MCF 10A (cell line): ENCODE results near the gene CTDSP1. TPM values are rescaled to one million over a fixed set of nuclear protein-coding genes. Genes with fewer than 3 reads are reported as not detected.

Source experiments
- BruUV-seq: library from RNA; stranded (reverse); fragments of 400-500 nt; replicated peaks from 2 replicates; lab custom pipeline; 2021; lab: Mats Ljungman, UMichigan
- CTCF ChIA-PET: fragments of 300-600 bp; sonication (Branson Sonifier 250); formaldehyde crosslinking; extraction: SDS; loops from one replicate; lab custom pipeline; 2021; ENCODE audit warnings: antibody characterized with exemption, inconsistent platforms; lab: Yijun Ruan, JAX
- POLR2A ChIA-PET: fragments of 300-600, 350-650 bp; sonication (Branson Sonifier 250); formaldehyde crosslinking; extraction: SDS; loops from one replicate; lab custom pipeline; 2020; ENCODE audit warnings: antibody characterized with exemption, inconsistent platforms; lab: Yijun Ruan, JAX
- DNase-seq: peaks from one replicate; pipeline ENCODE4 v3.0.0-alpha.2; 2018; ENCODE audit not compliant: unreplicated experiment
- H3K27ac Mint-ChIP-seq: one replicate; pipeline ENCODE4 v1.8.0; 2022; ENCODE audit warnings: mild to moderate bottlenecking, low read depth, mixed read lengths; ENCODE audit not compliant: unreplicated experiment
- H3K27me3 Mint-ChIP-seq: one replicate; pipeline ENCODE4 v1.8.0; 2022; ENCODE audit warnings: mixed read lengths; ENCODE audit not compliant: insufficient read depth, unreplicated experiment
- H3K36me3 Mint-ChIP-seq: one replicate; pipeline ENCODE4 v1.8.0; 2022; ENCODE audit warnings: mild to moderate bottlenecking, moderate library complexity, mixed read lengths; ENCODE audit not compliant: insufficient read depth, unreplicated experiment
- H3K4me1 Mint-ChIP-seq: one replicate; pipeline ENCODE4 v1.8.0; 2022; ENCODE audit warnings: mixed read lengths; ENCODE audit not compliant: insufficient read depth, unreplicated experiment
- H3K4me3 Mint-ChIP-seq: one replicate; pipeline ENCODE4 v1.8.0; 2022; ENCODE audit warnings: mild to moderate bottlenecking, moderate library complexity, mixed read lengths; ENCODE audit not compliant: unreplicated experiment
- H3K9me3 Mint-ChIP-seq: one replicate; pipeline ENCODE4 v1.8.0; 2022; ENCODE audit warnings: mixed read lengths; ENCODE audit not compliant: unreplicated experiment
- intact Hi-C: fragments of 100-400 bp; cut with micrococcal nuclease; formaldehyde crosslinking; loops from 2 replicates; pipeline ENCODE4 v1.14.1; 2022
- total RNA-seq: library from RNA; stranded (reverse); gene quantifications from 2 replicates; pipeline ENCODE4 v1.2.3, GENCODE V29; 2022
- TF ChIP-seq, protein P1 (sequence below): fragments of 200-600 bp; IDR thresholded peaks from one replicate; pipeline ENCODE4 v1.8.0; 2022; ENCODE audit warnings: antibody characterized with exemption, mild to moderate bottlenecking; ENCODE audit not compliant: unreplicated experiment

Gene CTDSP1
- total RNA-seq, 1 experiment from 2014 or later, result 72.3 TPM

GRCh38 chr2:218382785-218383184 lies 16.9 kb upstream of the CTDSP1 start:
- POLR2A ChIA-PET, result interaction anchor here (0.8 kb wide), 1 partner anchor 79 kb away, joined by 5 read pairs; no protein-coding TSS in a partner anchor
- Mint-ChIP-seq H3K27ac (no peak overlapping the region), H3K4me3 (no peak overlapping the region), H3K9me3 (no peaks in the 10 kb centered on the region), H3K36me3 (no peaks in the 10 kb centered on the region), H3K27me3 (no peaks in the 10 kb centered on the region), H3K4me1 (peaks cover 10% of the 10 kb centered on the region)
- TF ChIP-seq, protein P1, sequence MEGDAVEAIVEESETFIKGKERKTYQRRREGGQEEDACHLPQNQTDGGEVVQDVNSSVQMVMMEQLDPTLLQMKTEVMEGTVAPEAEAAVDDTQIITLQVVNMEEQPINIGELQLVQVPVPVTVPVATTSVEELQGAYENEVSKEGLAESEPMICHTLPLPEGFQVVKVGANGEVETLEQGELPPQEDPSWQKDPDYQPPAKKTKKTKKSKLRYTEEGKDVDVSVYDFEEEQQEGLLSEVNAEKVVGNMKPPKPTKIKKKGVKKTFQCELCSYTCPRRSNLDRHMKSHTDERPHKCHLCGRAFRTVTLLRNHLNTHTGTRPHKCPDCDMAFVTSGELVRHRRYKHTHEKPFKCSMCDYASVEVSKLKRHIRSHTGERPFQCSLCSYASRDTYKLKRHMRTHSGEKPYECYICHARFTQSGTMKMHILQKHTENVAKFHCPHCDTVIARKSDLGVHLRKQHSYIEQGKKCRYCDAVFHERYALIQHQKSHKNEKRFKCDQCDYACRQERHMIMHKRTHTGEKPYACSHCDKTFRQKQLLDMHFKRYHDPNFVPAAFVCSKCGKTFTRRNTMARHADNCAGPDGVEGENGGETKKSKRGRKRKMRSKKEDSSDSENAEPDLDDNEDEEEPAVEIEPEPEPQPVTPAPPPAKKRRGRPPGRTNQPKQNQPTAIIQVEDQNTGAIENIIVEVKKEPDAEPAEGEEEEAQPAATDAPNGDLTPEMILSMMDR, result no peak
- intact Hi-C loops, result no loop called here
- CTCF ChIA-PET, result interaction anchor here (0.7 to 1.2 kb wide), 3 partner anchors 9 to 107 kb away, joined by 3 to 4 read pairs (median 3); no protein-coding TSS in a partner anchor
- no TSS peak for BruUV-seq
- DNase-seq, result no peak

DNA sequence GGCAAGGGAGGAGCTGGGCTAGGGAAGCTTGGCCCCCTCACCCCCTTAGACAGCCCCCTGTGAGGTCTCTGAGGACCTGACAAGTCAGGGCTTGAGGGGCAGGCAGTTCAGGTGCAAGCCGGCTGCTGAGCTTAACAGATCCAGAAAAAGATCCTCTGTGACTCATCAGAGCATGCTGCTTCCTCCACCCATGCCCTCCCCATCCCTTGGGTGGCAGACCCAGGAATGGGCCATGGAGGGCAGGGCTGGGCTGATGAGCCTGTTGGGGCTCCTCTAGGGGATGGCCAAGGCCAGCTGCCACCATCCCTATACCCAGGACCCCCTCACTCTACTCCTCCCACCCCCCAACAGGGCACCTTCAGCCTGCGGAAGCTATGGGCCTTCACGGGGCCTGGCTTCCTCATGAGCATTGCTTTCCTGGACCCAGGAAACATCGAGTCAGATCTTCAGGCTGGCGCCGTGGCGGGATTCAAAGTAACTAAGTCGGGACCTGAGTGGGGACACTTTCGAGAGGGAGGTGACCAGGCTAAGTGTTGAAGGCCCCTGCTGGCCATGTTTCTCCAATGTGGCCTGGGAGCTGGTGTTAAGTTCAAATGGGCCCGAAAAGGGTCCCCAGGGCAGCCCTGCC lies 15.7 kb upstream of the CTDSP1 start:
- Mint-ChIP-seq H3K4me1 (peaks cover 10% of the 10 kb centered on the region), H3K4me3 (no peak overlapping the region), H3K27ac (no peak overlapping the region), H3K27me3 (no peaks in the 10 kb centered on the region), H3K9me3 (no peaks in the 10 kb centered on the region), H3K36me3 (no peaks in the 10 kb centered on the region)
- BruUV-seq, result no TSS peak
- DNase-seq, result peak; percentile 48
- TF ChIP-seq, protein P1, result no peak
- ChIA-PET CTCF (interaction anchor here (0.6 to 2.6 kb wide), 7 partner anchors 9 to 109 kb away, joined by 3 to 10 read pairs (median 3); no protein-coding TSS in a partner anchor), POLR2A (interaction anchor here (0.6 to 1.0 kb wide), 4 partner anchors 8 to 1285 kb away, joined by 3 to 7 read pairs (median 3); partner anchors contain the start of genes AAMP and PNKD)
- intact Hi-C loops, result no loop called here

GRCh38 chr2:218384975-218385374 lies 14.7 kb upstream of the CTDSP1 start:
- Mint-ChIP-seq H3K27me3 (no peaks in the 10 kb centered on the region), H3K36me3 (no peaks in the 10 kb centered on the region), H3K27ac (no peak overlapping the region), H3K4me1 (peaks cover 7% of the 10 kb centered on the region), H3K4me3 (no peak overlapping the region), H3K9me3 (no peaks in the 10 kb centered on the region)
- no TSS peak for BruUV-seq
- TF ChIP-seq, protein P1, result no peak
- intact Hi-C loops, result no loop called here
- DNase-seq, result no peak
- CTCF ChIA-PET, result interaction anchor here (0.6 to 2.6 kb wide), 7 partner anchors 10 to 199 kb away, joined by 3 to 10 read pairs (median 4); partner anchors contain the start of gene CATIP
- POLR2A ChIA-PET, result no interaction called here

DNA sequence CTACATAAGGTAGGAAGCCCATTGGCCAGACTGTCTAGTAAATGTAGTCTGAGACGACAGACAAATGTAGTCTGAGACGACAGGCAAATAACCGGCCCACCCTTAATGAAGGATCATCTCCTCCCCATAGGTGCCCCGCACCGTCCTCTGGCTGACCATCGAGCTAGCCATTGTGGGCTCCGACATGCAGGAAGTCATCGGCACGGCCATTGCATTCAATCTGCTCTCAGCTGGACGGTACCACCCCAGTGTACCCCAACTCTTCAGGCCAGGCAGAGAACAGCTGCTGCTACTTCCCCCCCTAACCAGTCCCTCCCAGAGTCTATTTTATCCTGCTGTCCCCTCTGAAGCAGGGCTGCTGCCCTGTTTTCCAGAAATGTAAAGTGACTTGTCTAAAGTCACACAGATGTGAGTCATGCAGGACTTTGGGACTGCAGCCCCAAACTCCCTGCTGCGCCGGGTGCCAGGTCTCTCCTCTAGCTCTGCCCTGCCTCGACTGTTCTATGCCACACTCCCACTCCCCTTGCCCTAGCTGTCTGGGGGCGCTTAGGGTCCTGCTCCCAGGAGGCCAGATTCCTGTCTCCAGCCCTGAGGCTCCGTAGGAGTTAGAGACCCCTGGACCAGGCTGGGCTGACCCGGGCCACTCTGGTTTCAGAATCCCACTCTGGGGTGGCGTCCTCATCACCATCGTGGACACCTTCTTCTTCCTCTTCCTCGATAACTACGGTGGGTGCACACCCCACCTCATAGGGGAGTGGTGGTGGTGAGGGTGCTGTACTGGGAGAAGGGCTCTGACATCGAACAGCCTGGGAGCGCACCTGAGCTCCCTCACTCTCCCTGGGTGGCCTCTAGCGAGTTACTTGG lies 12.9 kb upstream of the CTDSP1 start:
- intact Hi-C loops, result no loop called here
- Mint-ChIP-seq H3K4me1 (peaks cover 5% of the 10 kb centered on the region), H3K9me3 (no peaks in the 10 kb centered on the region), H3K36me3 (no peaks in the 10 kb centered on the region), H3K27ac (no peak overlapping the region), H3K27me3 (no peaks in the 10 kb centered on the region), H3K4me3 (no peak overlapping the region)
- TF ChIP-seq, protein P1, result no peak
- CTCF ChIA-PET, result interaction anchor here (1.6 to 2.5 kb wide), 2 partner anchors 30 to 85 kb away, joined by 5 to 8 read pairs; partner anchors contain the start of gene CATIP
- no TSS peak for BruUV-seq
- no peak for DNase-seq
- POLR2A ChIA-PET, result interaction anchor here (0.6 to 1.1 kb wide), 2 partner anchors 116 to 183 kb away, joined by 3 to 5 read pairs; partner anchors contain the start of gene PNKD
